NCI-H460 (cell line): ENCODE measurements around the gene PLCB3. TPM values are rescaled to one million over a fixed set of nuclear protein-coding genes. Genes with fewer than 3 reads are reported as not detected.

Experiments
- DNase-seq: peaks from one replicate; pipeline ENCODE4 v3.0.0-alpha.2; 2016; ENCODE audit warnings: low read depth; ENCODE audit errors: extremely low read depth
- total RNA-seq: library from RNA; depleted of rRNA; stranded (reverse); fragments of >200 nt; shearing (Covaris generic); gene quantifications from 2 replicates; pipeline ENCODE4 v1.2.3, GENCODE V29; 2014

PLCB3 gene
- total RNA-seq, 1 experiment from 2014 or later = 16.2 TPM

GRCh38 chr11:64248578-64248977 lies 2.8 kb upstream of the PLCB3 start:
- DNase-seq = no peak

- DNase-seq = no peak
Measured at GRCh38 chr11:64249038-64249437, 2.3 kb upstream of the PLCB3 start.

GRCh38 chr11:64249563-64250414 lies 1.5 kb upstream of the PLCB3 start:
- no peak for DNase-seq

GRCh38 chr11:64250415-64251015 lies 815 bp upstream of the PLCB3 start:
- no peak for DNase-seq

GRCh38 chr11:64251753-64252002 lies 348 bp downstream of the PLCB3 start:
- DNase-seq = no peak

- no peak for DNase-seq
Measured at GRCh38 chr11:64252003-64252872, 908 bp downstream of the PLCB3 start.

GRCh38 chr11:64253043-64253442 lies 1.7 kb downstream of the PLCB3 start:
- no peak for DNase-seq

GRCh38 chr11:64253481-64253880 lies 2.2 kb downstream of the PLCB3 start:
- DNase-seq = no peak

- no peak for DNase-seq
Measured at GRCh38 chr11:64254326-64254725, 3.0 kb downstream of the PLCB3 start.

- DNase-seq = no peak
Measured at GRCh38 chr11:64255135-64256128, 4.1 kb downstream of the PLCB3 start.

- no peak for DNase-seq
Measured at GRCh38 chr11:64256300-64256699, 5.0 kb downstream of the PLCB3 start.

GRCh38 chr11:64258356-64258755 lies 7.0 kb downstream of the PLCB3 start:
- DNase-seq = no peak

- DNase-seq = no peak
Measured at GRCh38 chr11:64258946-64259532, 7.7 kb downstream of the PLCB3 start.

GRCh38 chr11:64259533-64260067 lies 8.3 kb downstream of the PLCB3 start:
- DNase-seq = no peak

- DNase-seq = no peak
Measured at GRCh38 chr11:64260147-64260708, 8.9 kb downstream of the PLCB3 start.

- no peak for DNase-seq
Measured at GRCh38 chr11:64261556-64262080, 10.3 kb downstream of the PLCB3 start.

- no peak for DNase-seq
Measured at GRCh38 chr11:64262271-64263002, 11.1 kb downstream of the PLCB3 start.
